SIG-M5 treated with dmso at 0.1 percent for 504 hours (cell line): ENCODE measurements around the gene BBLN.
"Not testable (repeated sequence)": the region's sequence is repeated elsewhere in the genome, so short reads cannot be mapped to it uniquely, and the experiment has no call there.

Experiments
- DNase-seq: peaks from one replicate; lab custom pipeline; 2025; ENCODE audit not compliant: unreplicated experiment; lab: John Stamatoyannopoulos, UW

The BBLN gene, protein sequence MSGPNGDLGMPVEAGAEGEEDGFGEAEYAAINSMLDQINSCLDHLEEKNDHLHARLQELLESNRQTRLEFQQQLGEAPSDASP

DNA sequence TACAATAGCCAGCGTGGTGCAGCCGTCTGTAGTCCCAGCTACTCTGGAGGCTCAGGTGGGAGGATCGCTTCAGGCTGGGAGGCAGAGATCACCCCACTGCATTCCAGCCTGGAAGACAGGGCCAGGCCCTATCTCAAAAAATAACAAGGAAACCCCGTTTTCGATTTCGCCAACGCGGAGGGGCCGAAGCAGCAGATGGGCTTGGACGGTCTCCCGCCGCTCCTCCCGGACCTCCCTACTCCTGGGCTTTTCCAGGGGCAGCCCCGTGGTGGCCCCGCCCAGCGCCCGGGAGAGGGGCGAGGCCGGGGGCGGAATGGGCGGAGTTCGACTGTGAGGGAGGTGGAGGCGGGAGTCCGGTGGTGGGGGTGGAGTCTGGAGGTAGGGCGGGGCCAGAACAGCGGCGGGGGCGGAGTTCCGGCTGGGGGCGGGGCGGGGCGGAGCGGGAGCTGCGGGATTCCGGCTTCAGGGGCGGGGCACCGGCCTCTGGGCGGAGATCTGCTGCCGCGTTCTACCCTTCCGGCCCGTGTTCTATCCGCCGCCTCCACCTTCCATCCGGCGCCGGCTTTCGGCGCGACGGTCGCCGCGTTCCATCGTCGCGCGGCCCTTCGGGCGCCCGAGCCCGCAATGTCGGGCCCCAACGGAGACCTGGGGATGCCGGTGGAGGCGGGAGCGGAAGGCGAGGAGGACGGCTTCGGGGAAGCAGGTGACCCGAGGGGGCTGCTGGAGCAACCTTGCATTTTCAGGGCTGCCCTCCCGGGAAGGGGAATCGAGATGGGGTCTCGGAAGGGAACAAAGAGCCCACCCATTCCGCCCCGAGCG lies at the start of gene BBLN:
TSS of gene BBLN (plus strand) at position 482 of the 819 bp plus-strand sequence. CDS start at position 625, 143 bp downstream.
- DNase-seq = peak; percentile 87

DNA sequence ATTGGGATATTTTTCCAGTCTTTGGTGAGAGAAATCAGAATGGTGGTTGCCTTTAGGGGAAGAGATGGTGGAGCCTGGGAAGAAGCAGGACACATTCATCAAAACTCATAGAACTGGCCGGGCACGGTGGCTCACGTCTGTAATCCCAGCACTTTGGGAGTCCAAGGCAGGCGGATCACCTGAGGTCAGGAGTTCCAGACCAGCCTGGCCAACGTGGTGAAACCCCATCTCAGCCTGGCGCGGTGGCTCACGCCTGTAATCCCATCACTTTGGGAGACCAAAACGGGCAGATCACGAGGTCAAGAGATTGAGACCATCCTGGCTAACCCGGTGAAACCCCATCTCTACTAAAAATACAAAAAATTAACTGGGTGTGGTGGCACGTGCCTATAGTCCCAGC lies 48.3 kb upstream of the BBLN start:
- not testable (repeated sequence) for DNase-seq

DNA sequence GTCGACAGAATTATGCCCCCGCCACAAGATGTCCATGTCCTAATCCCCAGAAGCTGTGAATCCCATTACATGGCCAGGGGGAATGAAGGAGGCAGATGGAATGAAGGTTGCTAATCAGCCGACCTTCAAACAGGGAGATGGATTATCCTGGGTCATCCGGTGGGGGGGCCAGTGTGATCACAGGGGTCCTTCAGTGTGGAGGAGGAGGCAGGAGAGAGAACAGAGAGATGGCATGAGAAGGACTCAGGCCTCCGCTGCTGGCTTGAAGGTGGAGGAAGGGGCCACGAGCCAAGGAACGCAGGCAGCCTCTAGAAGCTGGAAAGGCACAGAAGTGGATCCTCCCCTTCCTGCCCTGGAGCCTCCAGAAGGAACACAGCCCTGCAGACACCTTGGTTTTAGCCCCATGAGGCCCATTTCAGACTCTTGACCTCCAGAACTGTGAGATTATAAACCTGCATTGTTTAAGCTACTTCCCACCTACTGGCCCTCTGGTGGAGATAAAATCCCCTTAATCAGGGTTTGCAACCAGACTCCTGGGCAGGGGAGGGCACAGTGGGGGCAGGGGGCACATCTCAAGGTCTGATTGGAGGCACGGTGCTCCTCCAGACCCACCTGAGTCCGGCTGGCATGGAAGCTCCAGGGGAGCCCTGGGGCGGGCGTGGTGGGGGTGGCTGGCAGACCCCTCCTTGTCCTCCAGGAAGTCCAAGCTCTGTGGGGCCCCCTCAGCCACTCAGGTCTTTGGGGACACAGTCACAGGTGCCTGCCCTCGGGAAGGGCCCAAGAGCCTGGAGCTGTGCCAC lies 46.3 kb upstream of the BBLN start:
- no peak for DNase-seq

DNA sequence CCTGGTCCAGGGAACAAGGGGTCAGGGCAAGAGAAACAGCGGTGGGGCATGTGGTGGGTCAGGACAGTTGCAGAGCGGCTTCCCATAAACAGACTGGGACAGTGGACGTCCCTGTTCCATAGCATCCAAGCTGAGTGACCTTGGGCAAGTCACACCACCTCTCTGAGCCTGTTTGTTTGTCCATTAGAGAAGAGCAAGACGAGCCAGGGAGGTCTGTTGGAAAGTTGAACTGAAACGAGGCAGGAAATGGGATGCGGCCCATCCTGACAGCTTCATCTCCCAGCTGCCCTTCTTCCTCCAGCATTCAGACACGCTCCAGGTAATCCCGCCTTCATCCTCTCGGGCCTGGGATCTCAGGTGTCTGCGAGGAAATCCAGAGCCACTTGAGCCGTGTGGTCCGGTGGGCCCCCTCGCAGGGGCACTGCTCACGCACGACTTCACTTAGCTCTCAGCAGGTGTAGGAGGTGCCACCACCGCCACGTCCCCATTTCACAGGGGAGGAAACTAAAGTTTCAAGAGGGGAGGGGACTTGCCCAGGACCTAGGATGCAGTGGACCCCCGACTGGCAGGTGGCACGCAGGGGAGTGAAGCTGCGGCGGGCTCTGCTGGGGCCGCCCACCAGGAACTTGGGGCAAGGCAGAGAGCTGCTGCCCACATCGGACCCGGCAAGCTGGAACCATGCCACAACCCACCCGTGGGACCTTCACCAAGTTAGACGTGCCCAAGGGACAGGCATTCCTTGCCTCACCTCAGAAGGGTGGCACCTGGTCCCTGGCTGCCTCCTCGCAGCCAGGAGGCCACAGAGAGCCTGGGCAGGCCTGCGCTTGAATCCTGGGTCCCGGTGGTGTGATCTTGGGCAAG lies 45.5 kb upstream of the BBLN start:
- DNase-seq = no peak

DNA sequence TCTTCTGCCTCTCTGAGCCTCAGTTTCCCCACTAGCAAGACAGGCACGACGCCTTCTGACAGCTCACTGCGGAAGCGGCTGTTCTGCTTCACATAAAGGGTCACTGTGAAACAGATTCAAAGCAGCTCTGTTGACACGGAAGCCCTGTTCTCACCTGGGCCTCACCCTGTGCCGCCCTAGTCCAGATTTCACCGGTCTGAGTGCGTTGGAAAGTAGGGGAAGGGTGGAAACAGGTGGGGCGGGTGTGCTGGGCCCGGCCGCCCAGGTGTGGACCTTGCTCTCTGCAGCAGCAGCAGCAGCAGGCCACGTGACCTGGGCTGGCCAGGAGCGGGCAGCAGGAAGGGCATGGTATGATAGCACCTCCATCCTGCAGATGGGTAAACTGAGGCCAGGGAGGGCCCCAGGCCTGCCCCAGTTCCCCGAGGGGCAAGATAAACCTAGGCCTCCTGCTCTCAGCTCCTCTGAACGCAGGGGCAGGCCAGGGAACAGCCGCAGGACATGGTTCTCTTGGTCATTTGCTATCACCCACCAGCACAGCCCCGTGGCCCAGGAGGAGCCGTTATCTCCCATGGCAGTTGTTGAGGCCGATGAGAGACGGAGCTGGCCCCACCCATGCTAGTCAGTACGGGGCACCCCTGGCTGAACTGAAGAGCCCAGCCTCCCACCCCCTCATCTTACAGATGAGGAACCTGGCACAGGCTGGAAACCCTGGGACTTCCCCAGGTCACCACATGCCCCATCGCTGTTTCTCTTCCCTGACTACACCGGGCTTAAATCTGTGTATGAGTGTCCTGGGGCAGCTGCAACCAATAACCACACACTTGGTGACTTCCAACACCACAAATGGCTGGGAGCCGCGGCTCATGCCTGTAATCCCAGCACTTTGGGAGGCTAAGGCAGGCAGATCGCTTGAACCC lies 44.6 kb upstream of the BBLN start:
- no peak for DNase-seq

DNA sequence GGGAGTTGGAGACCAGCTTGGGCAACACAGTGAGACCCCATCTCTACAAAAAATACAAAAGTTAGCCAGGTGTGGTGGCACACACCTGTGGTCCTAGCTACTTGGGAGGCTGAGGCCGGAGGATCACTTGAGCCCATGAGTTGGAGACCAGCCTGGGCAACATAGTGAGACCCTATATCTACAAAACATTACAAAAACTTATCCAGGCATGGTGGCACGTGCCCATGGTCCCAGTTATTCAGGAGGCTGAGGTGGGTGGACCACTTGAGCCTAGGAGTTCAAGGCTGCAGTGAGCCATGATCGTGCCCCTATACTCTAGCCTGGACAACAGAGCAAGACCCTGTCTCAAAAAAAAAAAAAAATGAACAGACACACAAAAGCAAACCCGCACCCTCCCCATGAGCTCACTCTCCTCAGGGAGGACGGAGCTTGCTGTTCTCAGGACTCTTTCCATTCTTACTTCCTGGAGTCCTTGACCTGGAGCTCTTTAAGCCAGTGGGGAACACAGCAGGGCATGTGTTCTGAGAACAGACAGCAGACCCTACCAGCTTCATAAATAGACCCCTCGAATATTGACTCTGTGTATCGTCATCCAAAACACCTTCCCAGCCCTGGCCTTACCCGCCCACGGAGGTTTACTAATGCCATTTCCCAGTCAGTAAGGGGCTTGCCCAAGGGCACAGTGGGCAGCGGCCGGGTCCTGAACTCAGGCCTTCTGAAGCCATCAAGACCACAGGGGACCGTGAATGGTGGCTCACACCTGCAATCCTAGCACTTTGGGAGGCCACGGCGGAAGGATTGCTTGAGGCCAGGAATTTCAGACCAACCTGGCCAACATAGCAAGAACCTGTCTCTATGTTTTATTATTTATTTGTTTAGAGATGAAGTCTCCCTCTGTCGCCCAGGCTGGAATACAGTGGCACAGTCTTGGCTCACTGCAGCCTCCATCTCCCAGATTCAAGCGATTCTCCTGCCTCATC lies 43.7 kb upstream of the BBLN start:
- no peak for DNase-seq

DNA sequence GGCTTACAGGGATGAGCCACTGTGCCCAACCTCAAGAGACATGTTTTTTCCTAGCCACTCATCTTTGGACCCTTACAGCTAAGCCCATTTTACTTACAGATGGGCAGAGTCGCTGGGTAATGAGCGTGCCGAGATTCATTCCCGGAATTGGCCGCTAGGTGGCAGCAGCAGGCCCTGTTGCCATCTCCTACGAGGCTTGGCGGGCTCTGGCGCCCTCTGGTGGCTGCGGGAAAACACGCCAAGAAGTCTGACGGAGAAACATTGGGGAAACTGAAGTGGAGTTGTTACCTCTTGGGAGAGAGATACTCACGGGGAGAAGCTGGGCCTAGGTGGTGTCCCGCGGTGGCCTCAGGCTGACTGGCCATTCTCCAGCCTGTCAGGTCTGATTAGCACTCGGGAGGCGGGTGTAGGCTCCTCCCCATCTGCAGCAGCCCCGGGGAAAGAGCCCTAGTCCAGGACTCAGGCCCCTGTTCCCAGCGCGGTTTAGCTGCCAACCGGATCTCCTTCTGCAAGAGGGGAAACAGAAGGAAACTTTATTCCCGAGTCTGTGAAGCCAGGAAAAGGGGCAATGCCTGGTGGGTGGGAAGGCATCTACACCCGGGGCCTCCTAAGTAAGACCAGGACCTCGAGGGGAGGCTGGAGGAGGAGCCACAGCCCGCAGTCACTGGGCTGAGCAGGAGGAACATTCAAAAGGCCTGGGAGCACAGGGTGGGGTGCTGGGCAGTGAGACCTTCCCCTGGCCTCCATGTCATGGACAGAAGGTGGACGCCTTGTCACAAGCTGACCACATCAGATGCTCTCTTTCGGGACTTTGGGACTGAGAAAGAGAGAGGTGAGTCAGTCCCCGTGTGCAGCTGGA lies 42.2 kb upstream of the BBLN start:
- DNase-seq = peak; percentile 78

DNA sequence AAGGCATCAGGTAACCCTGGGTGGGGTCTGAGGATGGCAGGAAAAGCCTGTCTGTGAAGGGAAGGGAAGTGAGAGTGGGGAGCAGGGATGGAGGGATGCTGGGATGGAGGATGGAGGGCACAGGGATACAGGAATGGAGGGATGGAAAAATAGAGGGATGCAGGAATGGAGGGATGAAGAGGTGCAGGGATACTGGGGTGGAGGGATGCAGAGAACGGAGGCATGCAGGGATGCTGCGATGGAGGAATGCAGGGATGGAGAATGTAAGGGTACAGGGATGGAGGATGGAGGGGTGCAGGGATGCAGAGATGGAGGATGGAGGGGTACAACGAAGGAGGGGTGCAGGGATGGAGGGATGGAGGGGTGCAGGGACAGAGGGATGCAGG lies 41.6 kb upstream of the BBLN start:
- DNase-seq = no peak

DNA sequence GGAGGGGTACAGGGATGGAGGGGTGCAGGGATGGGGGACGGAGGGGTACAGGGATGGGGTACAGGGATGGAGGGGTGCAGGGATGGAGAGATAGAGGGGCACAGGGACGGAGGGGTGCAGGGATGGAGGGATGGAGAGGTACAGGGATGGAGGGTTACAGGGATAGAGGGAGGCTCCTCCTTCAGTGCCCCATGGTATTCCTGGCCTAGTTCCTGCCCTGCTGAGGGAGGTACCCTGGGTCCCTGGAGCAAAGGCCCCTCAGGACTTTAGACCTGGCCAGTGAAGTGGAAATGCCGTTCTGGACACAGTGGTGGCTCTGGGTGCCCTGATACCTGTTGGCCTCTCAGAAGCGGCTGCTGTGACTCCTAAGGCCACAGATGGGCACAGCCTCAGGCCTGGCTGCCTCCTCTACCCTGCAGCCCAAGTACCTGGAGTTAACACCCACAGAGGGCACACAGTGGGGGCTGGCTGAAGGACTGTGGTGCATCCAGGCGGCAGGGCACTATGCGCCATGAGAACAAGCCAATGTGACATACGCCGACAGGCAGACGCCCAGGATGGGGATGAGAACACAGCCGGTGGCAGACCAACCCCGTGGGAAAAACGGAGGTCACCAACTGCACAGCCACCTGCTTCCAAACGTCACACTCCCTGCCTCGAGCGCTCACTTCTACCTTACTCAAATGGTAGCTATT lies 40.9 kb upstream of the BBLN start:
- no peak for DNase-seq

DNA sequence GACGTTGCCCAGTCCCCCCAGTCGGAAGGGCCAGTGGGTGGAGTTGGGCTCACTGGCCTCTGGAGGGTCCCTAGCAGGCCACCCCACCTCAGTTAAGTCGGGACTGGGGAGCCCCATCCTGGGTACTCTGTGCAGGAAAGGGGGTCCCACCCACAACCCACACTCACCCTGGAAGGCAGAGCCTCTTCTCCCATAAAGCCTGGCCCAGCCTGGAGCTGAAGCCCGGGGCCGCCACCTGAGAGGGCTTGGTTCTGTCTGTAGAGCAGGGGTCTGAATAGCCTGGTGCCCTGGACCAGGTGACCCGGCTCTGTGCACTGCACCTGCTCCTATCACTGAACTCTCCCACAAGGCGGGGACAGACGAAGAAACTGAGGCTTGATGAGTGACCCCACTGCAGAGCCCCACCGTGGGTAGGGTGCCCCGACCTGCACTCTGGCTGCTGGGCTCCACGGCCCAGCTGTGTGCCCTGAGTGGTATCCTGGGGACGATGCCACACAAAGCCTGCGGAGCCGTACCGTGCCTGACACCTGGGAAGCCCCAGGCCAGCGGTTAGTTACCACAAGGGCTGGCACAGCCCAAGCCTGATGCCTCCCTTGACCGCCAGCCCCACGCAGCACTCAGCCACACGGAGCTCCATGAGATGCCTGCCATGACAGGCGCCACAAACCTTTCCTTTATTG lies 39.9 kb upstream of the BBLN start:
- no peak for DNase-seq

DNA sequence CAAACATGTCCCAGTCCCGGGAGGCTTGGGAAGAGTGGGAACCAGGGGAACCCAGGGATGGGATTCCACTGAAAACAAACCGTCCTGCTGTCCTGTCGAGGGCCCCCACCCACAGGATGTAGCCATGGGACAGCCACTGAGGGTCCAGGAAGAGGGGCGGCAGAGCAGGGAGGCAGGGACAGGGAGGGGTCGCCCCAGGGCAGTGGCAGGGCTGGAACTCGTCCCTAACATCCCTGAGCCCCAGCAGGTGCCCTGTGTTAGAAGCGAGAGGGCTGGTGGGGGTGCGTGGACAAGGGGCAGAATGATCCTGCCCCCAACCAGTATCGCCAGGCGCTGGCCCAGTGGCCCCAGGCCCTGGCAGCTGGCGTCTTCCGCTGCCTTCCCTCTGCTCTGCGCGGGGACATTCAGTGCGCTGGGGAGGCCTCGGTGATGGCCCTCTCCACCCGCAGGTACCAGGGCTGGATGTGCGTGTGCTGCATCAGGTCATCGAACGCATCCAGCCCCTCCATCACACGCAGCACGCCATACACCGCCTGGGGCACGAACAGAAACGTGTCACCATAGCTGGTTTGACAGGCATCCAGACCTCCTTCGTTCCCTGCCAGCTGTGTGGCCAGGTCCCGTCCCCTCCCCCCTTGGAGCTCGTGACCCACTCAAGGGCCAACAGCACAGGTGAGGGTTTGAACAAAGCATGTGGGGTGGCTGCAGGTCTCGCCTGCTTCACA lies 39.2 kb upstream of the BBLN start:
- DNase-seq = no peak

DNA sequence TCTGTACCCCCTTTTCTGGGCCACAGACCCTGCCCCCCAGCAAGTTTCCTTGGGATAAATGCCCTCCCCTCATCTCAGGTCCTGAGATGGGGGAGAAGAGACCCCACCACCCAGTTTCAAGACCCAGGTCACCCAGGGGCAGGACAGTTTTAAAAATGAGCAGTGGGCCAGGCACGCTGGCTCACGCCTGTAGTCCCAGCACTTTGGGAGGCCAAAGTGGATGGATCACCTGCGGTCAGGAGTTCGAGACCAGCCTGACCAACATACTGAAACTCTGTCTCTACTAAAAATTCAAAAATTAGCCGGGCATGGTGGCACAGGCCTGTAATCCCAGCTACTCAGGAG lies 38.6 kb upstream of the BBLN start:
- DNase-seq = no peak

DNA sequence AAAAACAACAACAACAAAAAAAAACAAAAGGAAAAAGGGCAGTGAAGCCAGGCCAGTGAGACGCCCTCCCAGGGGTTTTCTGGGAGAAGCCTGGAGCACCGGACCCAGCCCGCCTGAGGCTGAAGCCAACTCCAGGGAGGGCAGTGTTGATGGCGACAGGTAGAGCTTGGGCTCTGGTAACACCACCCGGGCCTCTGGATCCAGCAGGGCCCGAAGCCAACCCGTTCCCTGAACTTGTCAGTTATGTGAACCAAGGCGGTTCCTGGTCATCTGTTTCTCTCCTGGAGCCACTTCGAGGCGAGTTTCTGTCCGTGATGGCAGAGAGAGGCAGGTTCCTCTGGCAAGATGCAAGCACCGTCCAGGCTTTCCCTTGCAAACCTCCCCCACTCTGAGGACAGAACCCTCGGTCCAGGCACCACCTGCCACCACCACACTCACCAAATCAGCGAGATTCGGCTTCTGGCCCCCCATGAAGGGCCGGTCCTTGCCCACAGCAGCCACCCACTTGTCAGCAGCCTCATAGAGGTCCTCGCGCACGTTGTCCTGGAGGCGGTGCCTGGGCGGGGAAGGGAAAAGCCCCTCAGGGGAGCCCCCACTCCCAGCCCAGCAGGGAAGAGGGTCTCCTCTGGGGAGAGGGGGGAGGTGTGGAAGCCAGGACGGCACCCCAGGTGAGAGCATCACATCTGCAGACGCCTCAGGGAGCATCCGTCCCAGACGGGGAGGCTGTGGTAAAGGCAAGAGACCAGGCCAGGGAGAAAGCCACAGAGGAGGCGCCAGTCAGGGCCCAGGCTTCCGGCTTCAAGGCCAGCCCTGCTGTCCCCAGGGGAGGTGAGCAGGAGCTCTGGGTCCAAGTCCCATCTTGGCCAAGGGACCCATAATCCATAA lies 37.9 kb upstream of the BBLN start:
- no peak for DNase-seq

DNA sequence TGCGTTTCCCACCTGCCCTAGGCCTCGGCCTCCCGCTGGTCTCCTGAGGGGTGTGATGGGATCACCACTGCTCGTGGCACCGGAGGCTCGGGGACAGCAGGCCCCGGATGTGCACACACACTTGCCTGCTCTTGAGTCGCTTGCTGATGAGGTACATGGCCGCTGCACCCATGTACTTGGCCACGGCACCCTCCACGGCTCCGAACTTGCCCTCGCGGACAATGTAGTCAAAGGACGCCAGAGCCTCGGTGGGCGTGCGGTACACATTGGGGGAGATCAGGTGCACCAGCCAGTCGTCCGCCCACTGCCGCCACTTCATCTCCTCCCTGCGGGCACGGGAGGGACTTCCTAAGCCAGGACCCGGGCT lies 37.3 kb upstream of the BBLN start:
- DNase-seq = no peak

DNA sequence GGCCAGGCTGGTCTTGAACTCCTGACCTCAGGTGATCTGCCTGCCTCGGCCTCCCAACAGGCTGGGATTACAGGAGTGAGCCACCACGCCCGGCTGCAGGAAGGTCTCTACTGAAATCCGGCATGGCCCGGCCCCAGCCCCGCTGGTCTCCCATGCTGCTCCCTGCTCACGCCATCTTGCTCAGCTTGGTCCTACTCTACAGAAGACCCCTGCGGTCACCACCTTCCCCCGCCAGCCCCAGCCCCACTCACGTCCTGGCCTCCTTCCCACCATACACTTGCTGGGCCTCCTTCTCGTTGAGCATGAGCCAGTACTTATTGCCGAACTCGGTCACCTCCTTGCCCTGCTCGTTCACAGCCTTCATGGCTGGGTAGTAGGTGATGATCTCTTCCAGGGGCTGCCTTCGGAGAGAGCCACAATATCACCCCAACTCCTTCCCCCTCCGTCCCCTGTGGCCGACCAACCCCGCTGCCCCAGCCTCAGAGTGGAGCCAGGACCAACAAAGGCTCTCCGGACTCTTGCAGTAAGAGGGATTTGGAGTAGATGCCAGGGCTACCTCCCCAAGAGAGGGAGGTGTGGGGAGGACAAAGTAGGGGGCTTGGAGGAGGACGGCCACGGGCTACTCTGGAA lies 36.5 kb upstream of the BBLN start:
- no peak for DNase-seq
